A673 (cell line): ENCODE data around the gene ZNF738. TPM values are rescaled to one million over a fixed set of nuclear protein-coding genes. Genes with fewer than 3 reads are reported as not detected.
"Not testable (repeated sequence)": the region's sequence is repeated elsewhere in the genome, so short reads cannot be mapped to it uniquely, and the experiment has no call there.

ENCODE experiments used
- BruUV-seq: library from RNA; stranded (reverse); fragments of 400-500 nt; replicated peaks from 2 replicates; lab custom pipeline; 2021; lab: Mats Ljungman, UMichigan
- CTCF ChIA-PET: fragments of 300-600 bp; sonication (Branson Sonifier 250); formaldehyde crosslinking; loops from one replicate; lab custom pipeline; 2022; ENCODE audit warnings: antibody characterized with exemption; lab: Charles Lee
- POLR2A ChIA-PET: fragments of 300-600 bp; sonication (Branson Sonifier 250); formaldehyde crosslinking; loops from one replicate; lab custom pipeline; 2022; ENCODE audit warnings: antibody characterized with exemption; ENCODE audit not compliant: low non-redundant PET; lab: Charles Lee
- DNase-seq: peaks from one replicate; pipeline ENCODE4 v3.0.0-alpha.2; 2015; ENCODE audit warnings: low spot score
- H3K27ac ChIP-seq: fragments of 200-600 bp; sonication (generic); 2 replicates; pipeline ENCODE4 v1.5.1; 2016; ENCODE audit warnings: mixed run types, low read depth, mild to moderate bottlenecking, mixed read lengths, antibody characterized with exemption, low read length; ENCODE audit not compliant: poor library complexity, severe bottlenecking
- H3K27me3 ChIP-seq: fragments of 200-600 bp; sonication (generic); replicated peaks from 2 replicates; pipeline ENCODE4 v1.6.1; 2017; ENCODE audit warnings: mixed run types, low read depth, mild to moderate bottlenecking, mixed read lengths, antibody characterized with exemption, low read length; ENCODE audit not compliant: insufficient read depth, poor library complexity
- H3K36me3 ChIP-seq: fragments of 200-600 bp; sonication (generic); 2 replicates; pipeline ENCODE4 v1.6.1; 2016; ENCODE audit warnings: mixed run types, mild to moderate bottlenecking, mixed read lengths, antibody characterized with exemption, low read length; ENCODE audit not compliant: insufficient read depth, poor library complexity, severe bottlenecking
- H3K4me1 ChIP-seq: fragments of 200-600 bp; sonication (generic); 2 replicates; pipeline ENCODE4 v1.6.1; 2017; ENCODE audit warnings: mixed run types, mild to moderate bottlenecking, mixed read lengths, antibody characterized with exemption, low read length; ENCODE audit not compliant: insufficient read depth, poor library complexity, severe bottlenecking
- H3K4me3 ChIP-seq: fragments of 200-600 bp; sonication (generic); 2 replicates; pipeline ENCODE4 v1.5.1; 2016; ENCODE audit warnings: low read depth, mixed run types, mild to moderate bottlenecking, mixed read lengths, low read length; ENCODE audit not compliant: poor library complexity, severe bottlenecking
- H3K9me3 ChIP-seq: fragments of 200-600 bp; sonication (generic); 2 replicates; pipeline ENCODE4 v1.6.1; 2016; ENCODE audit warnings: mixed run types, low read depth, mild to moderate bottlenecking, mixed read lengths, antibody characterized with exemption, low read length; ENCODE audit not compliant: poor library complexity, severe bottlenecking
- EZH2 ChIP-seq: fragments of 200-600 bp; sonication (generic); IDR thresholded peaks from 2 replicates; pipeline ENCODE4 v1.6.1; 2017; ENCODE audit warnings: borderline replicate concordance, low read depth, mild to moderate bottlenecking, mixed read lengths, antibody characterized with exemption, low read length; ENCODE audit not compliant: poor library complexity, severe bottlenecking
- intact Hi-C: fragments of 100-400 bp; cut with micrococcal nuclease; formaldehyde crosslinking; loops from one replicate; pipeline ENCODE4 v1.10.0; 2022; ENCODE audit not compliant: unreplicated experiment
- total RNA-seq: library from RNA; stranded (reverse); gene quantifications from 2 replicates; pipeline ENCODE4 v1.2.3, GENCODE V29; 2021
- TF ChIP-seq, protein P1 (sequence below): fragments of 300-800, 200-600 bp; sonication (generic); conservative IDR thresholded peaks from 2 replicates; pipeline ENCODE4 v1.5.1; 2017; ENCODE audit warnings: low read depth, mild to moderate bottlenecking, antibody characterized with exemption, low read length, moderate library complexity, mixed read lengths

ZNF738 gene
- total RNA-seq, 1 experiment from 2014 or later, result 27.2 TPM

- peak; percentile 50 for DNase-seq
- BruUV-seq, result no TSS peak
- peaks cover 15% of the 10 kb centered on the region for H3K36me3 ChIP-seq
- POLR2A ChIA-PET, result no interaction called here
- peaks cover 11% of the 10 kb centered on the region for H3K9me3 ChIP-seq
- H3K4me1 ChIP-seq, result no peaks in the 10 kb centered on the region
- intact Hi-C loops, result no loop called here
- H3K4me3 ChIP-seq, result peak overlapping the region; percentile 72
- TF ChIP-seq EZH2, result no peak
- TF ChIP-seq, protein P1, sequence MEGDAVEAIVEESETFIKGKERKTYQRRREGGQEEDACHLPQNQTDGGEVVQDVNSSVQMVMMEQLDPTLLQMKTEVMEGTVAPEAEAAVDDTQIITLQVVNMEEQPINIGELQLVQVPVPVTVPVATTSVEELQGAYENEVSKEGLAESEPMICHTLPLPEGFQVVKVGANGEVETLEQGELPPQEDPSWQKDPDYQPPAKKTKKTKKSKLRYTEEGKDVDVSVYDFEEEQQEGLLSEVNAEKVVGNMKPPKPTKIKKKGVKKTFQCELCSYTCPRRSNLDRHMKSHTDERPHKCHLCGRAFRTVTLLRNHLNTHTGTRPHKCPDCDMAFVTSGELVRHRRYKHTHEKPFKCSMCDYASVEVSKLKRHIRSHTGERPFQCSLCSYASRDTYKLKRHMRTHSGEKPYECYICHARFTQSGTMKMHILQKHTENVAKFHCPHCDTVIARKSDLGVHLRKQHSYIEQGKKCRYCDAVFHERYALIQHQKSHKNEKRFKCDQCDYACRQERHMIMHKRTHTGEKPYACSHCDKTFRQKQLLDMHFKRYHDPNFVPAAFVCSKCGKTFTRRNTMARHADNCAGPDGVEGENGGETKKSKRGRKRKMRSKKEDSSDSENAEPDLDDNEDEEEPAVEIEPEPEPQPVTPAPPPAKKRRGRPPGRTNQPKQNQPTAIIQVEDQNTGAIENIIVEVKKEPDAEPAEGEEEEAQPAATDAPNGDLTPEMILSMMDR, result no peak
- peak overlapping the region; percentile 94 for H3K27ac ChIP-seq
- H3K27me3 ChIP-seq, result no peaks in the 10 kb centered on the region
- CTCF ChIA-PET, result no interaction called here
These were observed 30.4 kb upstream of the ZNF738 start for GRCh38 chr19:21328406-21328805.

- BruUV-seq, result no TSS peak
- DNase-seq, result peak; percentile 94
- Histone ChIP-seq H3K9me3 (peaks cover 12% of the 10 kb centered on the region), H3K27me3 (no peaks in the 10 kb centered on the region), H3K4me3 (peak within 1 kb of the TSS; percentile 72), H3K36me3 (peaks cover 15% of the 10 kb centered on the region), H3K4me1 (no peaks in the 10 kb centered on the region), H3K27ac (peak within 1 kb of the TSS; percentile 94)
- ChIA-PET POLR2A (interaction anchor here (0.6 kb wide), 1 partner anchor 10 kb away, joined by 3 read pairs; no protein-coding TSS in a partner anchor), CTCF (interaction anchor here (0.7 kb wide), 1 partner anchor 30 kb away, joined by 3 read pairs; the partner anchor contains the start of gene ZNF738)
- TF ChIP-seq, protein P1, result no peak
- no peak for TF ChIP-seq EZH2
- intact Hi-C loops, result no loop called here
These were observed 29.8 kb upstream of the ZNF738 start, which contains the start of gene ZNF708 for GRCh38 chr19:21328885-21329605. ZNF708 (minus strand) TSS chr19:21329410; CDS start chr19:21329212, 198 bp downstream.

- ChIA-PET POLR2A (no interaction called here), CTCF (interaction anchor here (0.6 kb wide), 1 partner anchor 28 kb away, joined by 4 read pairs; no protein-coding TSS in a partner anchor)
These were observed 23.1 kb upstream of the ZNF738 start for GRCh38 chr19:21335721-21336120.

DNA sequence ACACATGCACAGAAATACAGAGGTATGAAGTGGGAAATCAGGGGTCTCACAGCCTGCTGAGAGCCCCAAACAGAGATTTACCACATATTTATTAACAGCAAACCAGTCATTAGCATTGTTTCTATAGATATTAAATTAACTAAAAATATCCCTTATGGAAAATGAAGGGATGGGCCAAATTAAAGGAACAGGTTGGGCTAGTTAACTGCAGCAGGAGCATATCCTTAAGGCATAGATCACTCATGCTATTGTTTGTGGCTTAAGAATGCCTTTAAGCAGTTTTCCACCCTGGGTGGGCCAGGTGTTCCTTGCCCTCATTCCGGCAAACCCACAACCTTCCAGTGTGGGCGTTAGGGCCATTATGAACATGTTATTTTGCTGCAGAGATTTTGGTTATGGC, 14.0 kb upstream of the ZNF738 start:
- H3K27me3 ChIP-seq, H3K4me1 ChIP-seq, POLR2A ChIA-PET, DNase-seq, intact Hi-C loops, BruUV-seq, H3K27ac ChIP-seq, H3K36me3 ChIP-seq, H3K4me3 ChIP-seq, CTCF ChIA-PET, H3K9me3 ChIP-seq: not testable (repeated sequence)

More at GRCh38 chr19:21335721-21336120, 23.1 kb upstream of the ZNF738 start:
- DNase-seq, result no peak
- H3K9me3 ChIP-seq, result peaks cover 20% of the 10 kb centered on the region
- intact Hi-C loops, result no loop called here
- TF ChIP-seq, protein P1, result no peak
- no peak for TF ChIP-seq EZH2
- no peaks in the 10 kb centered on the region for H3K36me3 ChIP-seq
- no peak overlapping the region for H3K27ac ChIP-seq
- no TSS peak for BruUV-seq
- no peaks in the 10 kb centered on the region for H3K4me1 ChIP-seq
- no peak overlapping the region for H3K4me3 ChIP-seq
- H3K27me3 ChIP-seq, result no peaks in the 10 kb centered on the region
